ENCODE data around the gene HLF.

DNA sequence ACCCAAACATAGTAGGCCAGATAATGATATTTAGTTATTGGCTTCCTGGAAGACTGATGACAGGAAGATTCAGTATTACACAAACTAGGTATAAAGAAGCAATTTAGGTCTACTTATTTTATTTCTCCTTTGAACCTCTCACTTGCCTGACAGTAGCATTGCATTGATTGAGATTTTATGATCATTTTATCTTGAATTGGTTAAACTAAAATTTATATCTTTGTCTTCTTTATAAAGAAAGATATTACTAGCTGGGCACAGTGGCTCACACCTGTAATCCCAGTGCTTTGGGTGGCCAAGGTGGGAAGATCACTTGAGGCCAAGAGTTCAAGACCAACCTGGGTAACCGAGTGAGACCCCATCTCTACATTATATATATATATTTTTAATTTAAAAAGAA is 14.4 kb downstream of the HLF start:
- TF ChIP-seq, protein P1, sequence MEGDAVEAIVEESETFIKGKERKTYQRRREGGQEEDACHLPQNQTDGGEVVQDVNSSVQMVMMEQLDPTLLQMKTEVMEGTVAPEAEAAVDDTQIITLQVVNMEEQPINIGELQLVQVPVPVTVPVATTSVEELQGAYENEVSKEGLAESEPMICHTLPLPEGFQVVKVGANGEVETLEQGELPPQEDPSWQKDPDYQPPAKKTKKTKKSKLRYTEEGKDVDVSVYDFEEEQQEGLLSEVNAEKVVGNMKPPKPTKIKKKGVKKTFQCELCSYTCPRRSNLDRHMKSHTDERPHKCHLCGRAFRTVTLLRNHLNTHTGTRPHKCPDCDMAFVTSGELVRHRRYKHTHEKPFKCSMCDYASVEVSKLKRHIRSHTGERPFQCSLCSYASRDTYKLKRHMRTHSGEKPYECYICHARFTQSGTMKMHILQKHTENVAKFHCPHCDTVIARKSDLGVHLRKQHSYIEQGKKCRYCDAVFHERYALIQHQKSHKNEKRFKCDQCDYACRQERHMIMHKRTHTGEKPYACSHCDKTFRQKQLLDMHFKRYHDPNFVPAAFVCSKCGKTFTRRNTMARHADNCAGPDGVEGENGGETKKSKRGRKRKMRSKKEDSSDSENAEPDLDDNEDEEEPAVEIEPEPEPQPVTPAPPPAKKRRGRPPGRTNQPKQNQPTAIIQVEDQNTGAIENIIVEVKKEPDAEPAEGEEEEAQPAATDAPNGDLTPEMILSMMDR (IDR thresholded peaks at IDR 0.05; ENCODE audit: insufficient read depth, low read length): no peak
- no peak for TF ChIP-seq POLR2AphosphoS5 (IDR thresholded peaks at IDR 0.05; ENCODE audit: low read depth)
